ENCODE measurements around the gene ARPC2.
"Not testable (repeated sequence)": the region's sequence is repeated elsewhere in the genome, so short reads cannot be mapped to it uniquely, and the experiment has no call there.

The ARPC2 gene

DNA sequence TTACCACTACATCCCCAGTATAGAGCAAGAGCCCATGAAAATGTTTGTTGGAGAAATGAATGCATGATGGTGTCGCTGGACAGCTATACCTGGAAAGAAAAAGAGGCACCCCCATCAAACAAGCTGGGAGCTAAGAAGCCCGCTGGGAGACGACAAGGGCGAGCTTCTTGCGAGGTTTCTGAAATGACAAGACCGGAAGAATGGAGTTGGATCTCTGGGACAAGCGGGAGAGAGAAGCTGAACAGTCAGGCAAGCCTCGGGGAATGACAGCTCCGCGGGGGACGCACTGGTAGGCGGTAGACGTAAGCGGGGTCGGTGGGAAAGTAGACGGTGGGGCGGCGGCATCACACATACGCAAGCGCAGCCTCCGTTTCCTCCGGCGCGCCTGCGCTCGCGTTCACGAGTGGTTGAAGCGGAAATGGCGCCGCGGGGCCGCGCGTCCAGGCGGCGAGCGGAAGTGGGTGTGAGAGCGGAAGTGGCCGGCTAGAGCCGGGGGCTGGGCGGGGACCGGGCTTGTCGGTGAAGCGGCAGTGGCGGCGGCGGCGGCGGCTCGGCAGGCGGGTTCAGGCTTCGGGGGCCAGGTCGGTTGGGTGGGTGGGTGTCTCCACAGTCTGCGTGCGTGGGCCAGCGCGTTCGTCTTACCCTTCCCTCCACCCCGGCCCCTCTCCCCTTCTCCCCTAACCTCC, at the start of gene ARPC2:
Gene ARPC2, plus strand, starts transcription at position 516 of the 686 bp plus-strand sequence. CDS start 282 bp downstream, outside the sequence.
- peak; percentile 93 for DNase-seq (ENCODE audit: low spot score)
- POLR2A ChIA-PET (ENCODE audit: low non-redundant PET), result interaction anchor here (0.7 to 1.1 kb wide), 3 partner anchors 10 to 134 kb away, joined by 3 to 4 read pairs (median 3); partner anchors contain the start of genes AAMP and PNKD
- peak within 1 kb of the TSS; percentile 90 for H3K27ac ChIP-seq
- TF ChIP-seq, protein P1, sequence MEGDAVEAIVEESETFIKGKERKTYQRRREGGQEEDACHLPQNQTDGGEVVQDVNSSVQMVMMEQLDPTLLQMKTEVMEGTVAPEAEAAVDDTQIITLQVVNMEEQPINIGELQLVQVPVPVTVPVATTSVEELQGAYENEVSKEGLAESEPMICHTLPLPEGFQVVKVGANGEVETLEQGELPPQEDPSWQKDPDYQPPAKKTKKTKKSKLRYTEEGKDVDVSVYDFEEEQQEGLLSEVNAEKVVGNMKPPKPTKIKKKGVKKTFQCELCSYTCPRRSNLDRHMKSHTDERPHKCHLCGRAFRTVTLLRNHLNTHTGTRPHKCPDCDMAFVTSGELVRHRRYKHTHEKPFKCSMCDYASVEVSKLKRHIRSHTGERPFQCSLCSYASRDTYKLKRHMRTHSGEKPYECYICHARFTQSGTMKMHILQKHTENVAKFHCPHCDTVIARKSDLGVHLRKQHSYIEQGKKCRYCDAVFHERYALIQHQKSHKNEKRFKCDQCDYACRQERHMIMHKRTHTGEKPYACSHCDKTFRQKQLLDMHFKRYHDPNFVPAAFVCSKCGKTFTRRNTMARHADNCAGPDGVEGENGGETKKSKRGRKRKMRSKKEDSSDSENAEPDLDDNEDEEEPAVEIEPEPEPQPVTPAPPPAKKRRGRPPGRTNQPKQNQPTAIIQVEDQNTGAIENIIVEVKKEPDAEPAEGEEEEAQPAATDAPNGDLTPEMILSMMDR (conservative IDR thresholded peaks at IDR 0.05; ENCODE audit: low read depth), result no peak
- CTCF ChIA-PET, result no interaction called here

DNA sequence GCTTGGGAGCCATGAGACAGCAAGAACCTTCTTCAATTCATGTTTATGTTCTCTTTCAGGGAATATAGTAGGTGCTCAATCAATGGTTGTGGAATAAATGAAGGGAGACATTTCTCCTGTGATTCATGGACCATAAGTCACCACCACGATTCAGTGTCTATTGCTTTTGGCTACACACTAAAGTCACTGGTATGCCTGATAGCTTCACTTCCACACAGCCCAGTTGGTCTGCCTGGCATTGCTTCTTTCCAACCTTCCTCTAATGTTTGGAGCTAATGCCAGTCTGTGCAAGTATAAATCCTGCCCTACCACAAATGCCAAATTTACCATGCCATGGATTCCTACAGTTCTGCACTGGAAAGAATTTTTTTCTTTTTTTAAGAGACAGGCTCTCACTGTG, 49.0 kb upstream of the ARPC2 start:
- no peak overlapping the region for H3K27ac ChIP-seq
- POLR2A ChIA-PET (ENCODE audit: low non-redundant PET), result no interaction called here
- no peak for DNase-seq (ENCODE audit: low spot score)
- CTCF ChIA-PET, result interaction anchor here (0.6 to 1.2 kb wide), 2 partner anchors 85 to 1095 kb away, joined by 3 read pairs; no protein-coding TSS in a partner anchor
- TF ChIP-seq, protein P1 (conservative IDR thresholded peaks at IDR 0.05; ENCODE audit: low read depth), result no peak

DNA sequence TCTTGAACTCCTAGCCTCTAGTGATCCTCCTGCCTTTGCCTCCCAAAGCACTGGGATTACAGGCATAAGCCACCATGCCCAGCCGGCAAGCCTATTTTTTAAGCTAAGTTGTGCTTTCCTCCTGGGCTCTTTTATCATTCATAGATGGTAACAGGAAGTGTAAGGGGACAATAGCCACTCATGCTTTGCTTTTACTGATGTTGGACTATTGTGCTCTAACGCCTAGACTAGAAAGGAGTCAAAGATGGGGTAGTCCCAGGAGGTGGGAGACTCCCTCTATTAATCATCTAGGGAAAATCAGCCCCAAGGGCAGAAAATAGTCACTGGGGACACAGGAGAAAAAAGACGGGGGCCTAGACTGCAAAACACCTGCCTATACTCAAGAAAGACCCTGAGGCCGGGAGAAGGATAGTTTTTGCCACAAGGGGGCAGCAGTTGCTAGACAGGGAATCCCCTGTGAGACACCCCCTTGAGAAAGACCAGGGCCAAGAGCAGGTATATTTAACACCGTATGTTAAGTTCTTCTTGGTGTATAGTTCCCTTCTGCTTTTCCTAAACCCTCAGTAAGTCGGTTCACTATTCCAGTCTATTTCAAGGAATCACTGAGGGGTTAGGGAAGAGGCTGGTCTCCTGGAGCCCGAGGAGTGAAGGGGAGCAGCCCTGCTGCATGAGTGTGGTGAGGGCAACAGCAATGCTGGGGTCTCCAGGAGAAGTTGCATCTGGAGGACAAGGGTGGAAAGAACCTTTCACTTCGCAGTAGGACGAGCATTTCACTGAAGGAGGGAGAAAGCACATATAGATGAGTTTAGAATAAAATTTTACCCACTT, 48.1 kb upstream of the ARPC2 start:
- DNase-seq (ENCODE audit: low spot score), result peak; percentile 29
- CTCF ChIA-PET, result interaction anchor here (0.6 to 1.2 kb wide), 2 partner anchors 73 to 84 kb away, joined by 3 read pairs; no protein-coding TSS in a partner anchor
- TF ChIP-seq, protein P1 (conservative IDR thresholded peaks at IDR 0.05; ENCODE audit: low read depth), result peak; percentile 62
- no peak overlapping the region for H3K27ac ChIP-seq
- POLR2A ChIA-PET (ENCODE audit: low non-redundant PET), result no interaction called here

DNA sequence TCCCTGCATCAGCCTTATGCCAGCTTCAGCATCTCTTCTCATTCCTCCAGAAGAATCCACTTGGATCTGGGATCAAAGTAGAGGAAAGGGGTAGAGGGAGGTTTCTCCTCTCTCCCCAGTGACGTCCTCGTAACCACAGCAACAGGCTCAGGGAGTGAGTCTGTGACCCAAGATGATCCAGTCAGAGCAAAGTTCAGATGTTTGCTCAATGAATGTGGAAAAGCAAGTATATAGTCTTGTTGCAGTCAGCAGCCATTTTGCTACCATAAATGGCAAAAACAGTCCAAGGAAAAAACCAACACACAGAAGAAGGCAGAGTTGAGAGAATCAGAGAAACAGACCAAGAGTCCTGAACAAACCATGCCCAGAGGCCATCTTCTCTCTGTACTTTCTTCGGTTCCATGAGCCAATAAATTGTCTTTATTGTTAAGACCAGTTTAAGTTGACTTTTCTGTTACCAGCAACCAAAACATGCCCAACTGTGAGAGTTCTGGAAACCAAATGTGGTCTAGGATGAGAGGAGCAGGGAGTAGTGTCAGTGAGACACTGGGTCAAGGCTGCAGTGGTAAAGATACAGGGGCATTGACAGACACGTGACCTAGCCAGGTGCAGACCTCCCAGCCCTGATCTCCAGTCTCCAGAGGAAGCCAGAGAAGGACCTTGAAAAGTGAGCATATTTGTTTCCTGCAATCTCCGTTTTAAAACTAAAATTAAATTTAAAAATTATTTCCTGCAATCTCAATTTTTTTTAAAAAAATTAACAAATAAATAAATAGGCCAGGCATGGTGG, 47.0 kb upstream of the ARPC2 start:
- no peak overlapping the region for H3K27ac ChIP-seq
- CTCF ChIA-PET, result no interaction called here
- POLR2A ChIA-PET (ENCODE audit: low non-redundant PET), result no interaction called here
- TF ChIP-seq, protein P1 (conservative IDR thresholded peaks at IDR 0.05; ENCODE audit: low read depth), result no peak
- no peak for DNase-seq (ENCODE audit: low spot score)

DNA sequence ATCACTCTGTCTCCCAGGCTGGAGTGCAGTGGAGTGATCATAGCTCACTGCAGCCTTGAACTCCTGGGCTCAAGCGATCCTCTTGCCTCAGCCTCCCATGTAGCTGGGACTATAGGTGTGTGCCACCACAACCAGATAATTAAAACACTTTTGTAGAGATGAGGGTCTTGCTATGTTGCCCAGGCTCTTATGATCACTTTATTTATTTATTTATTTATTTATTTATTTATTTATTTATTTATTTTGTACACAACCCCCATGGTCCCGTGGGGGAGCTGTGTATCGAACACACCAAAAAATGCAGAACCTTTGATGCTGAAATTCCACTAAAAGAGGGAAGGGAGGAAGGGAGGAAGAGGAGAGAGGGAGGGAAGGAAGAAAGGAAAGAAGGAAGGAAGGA, 45.2 kb upstream of the ARPC2 start:
- POLR2A ChIA-PET (ENCODE audit: low non-redundant PET); H3K27ac ChIP-seq; DNase-seq (ENCODE audit: low spot score): not testable (repeated sequence)
- CTCF ChIA-PET, result interaction anchor here (0.9 kb wide), 1 partner anchor 9 kb away, joined by 4 read pairs; no protein-coding TSS in a partner anchor

DNA sequence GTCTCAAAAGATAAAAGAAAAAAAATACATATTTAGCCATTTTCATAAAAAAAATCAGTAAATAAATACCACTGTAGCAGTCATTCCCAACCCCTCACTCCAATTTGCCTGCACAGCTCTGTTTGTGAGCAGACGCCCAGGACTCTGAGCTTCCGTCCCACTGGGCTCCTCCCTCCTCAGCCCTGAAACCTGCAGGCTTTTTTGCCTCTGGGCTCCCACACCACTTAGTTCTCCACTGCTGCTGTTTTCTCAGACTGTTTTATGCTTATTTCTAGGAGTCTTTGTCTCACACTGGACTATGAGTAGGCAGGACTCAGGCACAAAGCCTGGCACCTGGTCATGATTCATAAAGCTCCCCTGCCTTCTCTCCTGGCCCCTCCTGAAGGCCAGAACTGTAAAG, 44.1 kb upstream of the ARPC2 start:
- TF ChIP-seq, protein P1 (conservative IDR thresholded peaks at IDR 0.05; ENCODE audit: low read depth), result no peak
- no peak for DNase-seq (ENCODE audit: low spot score)
- ChIA-PET POLR2A (ENCODE audit: low non-redundant PET) (no interaction called here), CTCF (no interaction called here)
- H3K27ac ChIP-seq, result no peak overlapping the region

All from RWPE1 (cell line).